WTC11 (cell line): ENCODE measurements around the gene MCF2L2. TPM values are rescaled to one million over a fixed set of nuclear protein-coding genes. Genes with fewer than 3 reads are reported as not detected.

Experiments
- ATAC-seq: fragments of 200-7000 bp; cut with Tn5 transposase; 2 replicates; pipeline ENCODE4 v1.10.0; 2021; ENCODE audit warnings: mild to moderate bottlenecking, moderate library complexity
- CTCF ChIA-PET: fragments of 300-600 bp; sonication (Branson Sonifier 250); formaldehyde crosslinking; loops from one replicate; lab custom pipeline; 2021; ENCODE audit warnings: antibody characterized with exemption; lab: Charles Lee
- POLR2A ChIA-PET: fragments of 350-600 bp; sonication (Branson Sonifier 250); formaldehyde crosslinking; loops from one replicate; lab custom pipeline; 2021; ENCODE audit warnings: antibody characterized with exemption; lab: Charles Lee
- DNase-seq: peaks from one replicate; pipeline ENCODE4 v3.0.0; 2021; ENCODE audit warnings: low spot score
- H3K27ac Mint-ChIP-seq: 2 replicates; pipeline ENCODE4 v1.8.0; 2021; ENCODE audit warnings: mixed read lengths
- H3K27me3 Mint-ChIP-seq: 2 replicates; pipeline ENCODE4 v1.8.0; 2021; ENCODE audit warnings: low read depth, mild to moderate bottlenecking, moderate library complexity, mixed read lengths
- H3K36me3 Mint-ChIP-seq: 2 replicates; pipeline ENCODE4 v1.8.0; 2021; ENCODE audit warnings: mixed read lengths
- H3K4me1 Mint-ChIP-seq: 2 replicates; pipeline ENCODE4 v1.8.0; 2022; ENCODE audit warnings: mixed read lengths
- H3K4me3 Mint-ChIP-seq: 2 replicates; pipeline ENCODE4 v1.8.0; 2021; ENCODE audit warnings: mild to moderate bottlenecking, moderate library complexity, mixed read lengths
- H3K9me3 Mint-ChIP-seq: 2 replicates; pipeline ENCODE4 v1.8.0; 2021; ENCODE audit warnings: mixed read lengths
- ATF1 ChIP-seq: sonication (generic); formaldehyde crosslinking; IDR thresholded peaks from 2 replicates; pipeline ENCODE4 v1.8.1; 2023; ENCODE audit warnings: mild to moderate bottlenecking, moderate library complexity, missing genetic modification reagents
- ESRRA ChIP-seq: sonication (generic); formaldehyde crosslinking; IDR thresholded peaks from 2 replicates; pipeline ENCODE4 v1.8.1; 2022; ENCODE audit warnings: mild to moderate bottlenecking, missing genetic modification reagents, borderline replicate concordance
- GABPB1 ChIP-seq: sonication (generic); formaldehyde crosslinking; IDR thresholded peaks from 2 replicates; pipeline ENCODE4 v1.8.1; 2023; ENCODE audit warnings: mild to moderate bottlenecking, missing genetic modification reagents
- GTF2I ChIP-seq: fragments of 250-450 bp; sonication (Bioruptor Pico); conservative IDR thresholded peaks from 2 replicates; pipeline ENCODE4 v1.4.0; 2021; ENCODE audit warnings: mild to moderate bottlenecking
- IRF2 ChIP-seq: sonication (generic); formaldehyde crosslinking; IDR thresholded peaks from 2 replicates; pipeline ENCODE4 v1.8.0; 2022; ENCODE audit warnings: low read depth, missing genetic modification reagents, borderline replicate concordance
- JAZF1 ChIP-seq: fragments of 250-450 bp; sonication (Bioruptor Pico); IDR thresholded peaks from 2 replicates; pipeline ENCODE4 v1.9.0; 2021; ENCODE audit warnings: moderate library complexity, mild to moderate bottlenecking, inconsistent platforms
- NR1H2 ChIP-seq: sonication (generic); formaldehyde crosslinking; IDR thresholded peaks from 2 replicates; pipeline ENCODE4 v1.9.0; 2021; ENCODE audit warnings: mild to moderate bottlenecking, moderate library complexity, missing genetic modification reagents
- PRRX2 ChIP-seq: fragments of 250-450 bp; sonication (Bioruptor Pico); IDR thresholded peaks from 2 replicates; pipeline ENCODE4 v1.8.0; 2021; ENCODE audit warnings: mild to moderate bottlenecking
- RELA ChIP-seq: sonication (generic); formaldehyde crosslinking; IDR thresholded peaks from 2 replicates; pipeline ENCODE4 v1.8.1; 2022; ENCODE audit warnings: missing genetic modification reagents, mild to moderate bottlenecking, borderline replicate concordance
- TEAD4 ChIP-seq: sonication (generic); formaldehyde crosslinking; IDR thresholded peaks from 2 replicates; pipeline ENCODE4 v1.8.0; 2022; ENCODE audit warnings: mild to moderate bottlenecking, missing genetic modification reagents
- ZBTB21 ChIP-seq: sonication (generic); formaldehyde crosslinking; IDR thresholded peaks from 2 replicates; pipeline ENCODE4 v1.8.1; 2023; ENCODE audit warnings: mild to moderate bottlenecking, missing genetic modification reagents, borderline replicate concordance
- ZNF121 ChIP-seq: sonication (generic); formaldehyde crosslinking; IDR thresholded peaks from 2 replicates; pipeline ENCODE4 v1.8.0; 2023; ENCODE audit warnings: missing genetic modification reagents
- ZNF219 ChIP-seq: sonication (generic); formaldehyde crosslinking; IDR thresholded peaks from 2 replicates; pipeline ENCODE4 v1.8.0; 2023; ENCODE audit warnings: missing genetic modification reagents, mild to moderate bottlenecking, borderline replicate concordance
- ZNF263 ChIP-seq: sonication (generic); formaldehyde crosslinking; IDR thresholded peaks from 2 replicates; pipeline ENCODE4 v1.8.1; 2022; ENCODE audit warnings: low read depth, mild to moderate bottlenecking, moderate library complexity, missing genetic modification reagents
- ZNF416 ChIP-seq: fragments of 250-450 bp; sonication (Bioruptor Pico); IDR thresholded peaks from 2 replicates; pipeline ENCODE4 v1.9.0; 2021; ENCODE audit warnings: mild to moderate bottlenecking, inconsistent platforms
- ZNF671 ChIP-seq: fragments of 250-450 bp; sonication (Bioruptor Pico); IDR thresholded peaks from 2 replicates; pipeline ENCODE4 v1.8.0; 2021; ENCODE audit warnings: mild to moderate bottlenecking
- total RNA-seq: library from RNA; stranded (reverse); gene quantifications from 3 replicates; pipeline ENCODE4 v1.2.3, GENCODE V29; 2021
- TF ChIP-seq, protein P1 (sequence below): sonication (generic); formaldehyde crosslinking; IDR thresholded peaks from 2 replicates; pipeline ENCODE4 v1.8.1; 2023; ENCODE audit warnings: mild to moderate bottlenecking, moderate library complexity, missing genetic modification reagents
- TF ChIP-seq, protein P2 (sequence below): sonication (generic); formaldehyde crosslinking; IDR thresholded peaks from 2 replicates; pipeline ENCODE4 v1.8.1; 2023; ENCODE audit warnings: mild to moderate bottlenecking, missing genetic modification reagents, moderate library complexity
- TF ChIP-seq, protein P3 (sequence below): fragments of 250-450 bp; sonication (Bioruptor Pico); IDR thresholded peaks from 2 replicates; pipeline ENCODE4 v1.9.0; 2021; ENCODE audit warnings: mild to moderate bottlenecking
- TF ChIP-seq, protein P4 (sequence below): sonication (generic); formaldehyde crosslinking; conservative IDR thresholded peaks from 2 replicates; pipeline ENCODE4 v1.8.1; 2022; ENCODE audit warnings: mild to moderate bottlenecking, missing genetic modification reagents
- TF ChIP-seq, protein P5 (sequence below): sonication (generic); formaldehyde crosslinking; conservative IDR thresholded peaks from 2 replicates; pipeline ENCODE4 v1.8.1; 2023; ENCODE audit warnings: mild to moderate bottlenecking, low read depth, missing genetic modification reagents, moderate library complexity

The MCF2L2 gene
- total RNA-seq, 1 experiment from 2014 or later: 7.5 TPM

DNA sequence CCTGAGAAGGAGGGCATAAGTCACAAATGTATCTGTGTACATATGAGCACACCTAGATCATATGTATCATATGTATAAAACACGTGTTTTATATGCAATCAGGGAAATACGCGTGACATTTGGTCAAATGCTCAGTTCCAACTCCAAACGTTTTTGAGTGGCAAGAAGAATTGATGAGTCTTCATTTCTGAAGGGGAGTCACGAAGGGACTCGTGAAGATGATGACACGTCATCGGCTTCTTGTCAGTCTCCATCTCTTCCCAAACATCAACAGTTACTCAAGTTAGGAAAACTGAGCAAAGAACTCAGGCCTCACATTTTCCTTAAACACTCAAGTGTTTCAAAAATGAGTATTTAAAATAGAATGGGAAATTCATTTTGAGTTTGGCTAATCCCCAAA, 95.9 kb downstream of the MCF2L2 start:
- Mint-ChIP-seq H3K4me3 (no peak overlapping the region), H3K4me1 (peaks cover 34% of the 10 kb centered on the region), H3K27ac (no peak overlapping the region), H3K27me3 (no peaks in the 10 kb centered on the region)
- POLR2A ChIA-PET: no interaction called here
- CTCF ChIA-PET: no interaction called here
- no peak for DNase-seq
- TF ChIP-seq ESRRA (CRISPR knock-in tag): no peak
- TF ChIP-seq ZNF121: no peak
- TF ChIP-seq RELA (CRISPR knock-in tag): no peak
- TF ChIP-seq, all 79 proteins: peak for 0
- no peaks in the 10 kb centered on the region for H3K9me3 Mint-ChIP-seq
- no peak for ATAC-seq
- H3K36me3 Mint-ChIP-seq: no peaks in the 10 kb centered on the region

DNA sequence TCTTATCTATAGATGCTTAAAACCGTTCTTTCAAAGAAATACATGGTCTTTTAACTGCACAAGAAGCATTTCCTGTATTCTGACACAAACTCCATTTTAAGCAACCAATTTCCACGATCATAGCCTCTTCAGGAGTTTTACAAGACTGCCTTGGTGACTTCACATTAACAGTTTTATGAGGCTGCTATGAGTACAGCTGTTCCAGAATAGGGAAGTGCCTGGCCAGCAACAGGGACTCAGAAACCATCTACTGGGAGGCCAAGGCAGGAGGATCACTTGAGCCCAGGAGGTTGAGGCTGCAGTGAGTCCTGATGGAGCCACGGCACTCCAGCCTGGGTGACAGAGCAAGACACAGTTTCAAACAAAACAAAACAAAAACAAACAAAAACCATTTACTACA, 96.9 kb downstream of the MCF2L2 start:
- Mint-ChIP-seq H3K4me3 (peak overlapping the region; percentile 10; the same call in 1 of the 2 replicates), H3K27me3 (no peaks in the 10 kb centered on the region), H3K4me1 (peaks cover 37% of the 10 kb centered on the region), H3K27ac (peak overlapping the region; percentile 35; the same call in 1 of the 2 replicates), H3K9me3 (no peaks in the 10 kb centered on the region), H3K36me3 (no peaks in the 10 kb centered on the region)
- no peak for ATAC-seq
- DNase-seq: no peak
- ChIA-PET CTCF (interaction anchor here (0.6 kb wide), 1 partner anchor 198 kb away, joined by 3 read pairs; no protein-coding TSS in a partner anchor), POLR2A (no interaction called here)
- no peak for TF ChIP-seq ZNF416 (CRISPR knock-in tag)
- TF ChIP-seq ZNF671 (CRISPR knock-in tag): no peak
- no peak for TF ChIP-seq ZNF219 (CRISPR knock-in tag)
- no peak for TF ChIP-seq ZBTB21 (CRISPR knock-in tag)
- TF ChIP-seq TEAD4 (CRISPR knock-in tag): no peak
- no peak for TF ChIP-seq JAZF1 (CRISPR knock-in tag)
- TF ChIP-seq GABPB1: no peak
- TF ChIP-seq, protein P1, sequence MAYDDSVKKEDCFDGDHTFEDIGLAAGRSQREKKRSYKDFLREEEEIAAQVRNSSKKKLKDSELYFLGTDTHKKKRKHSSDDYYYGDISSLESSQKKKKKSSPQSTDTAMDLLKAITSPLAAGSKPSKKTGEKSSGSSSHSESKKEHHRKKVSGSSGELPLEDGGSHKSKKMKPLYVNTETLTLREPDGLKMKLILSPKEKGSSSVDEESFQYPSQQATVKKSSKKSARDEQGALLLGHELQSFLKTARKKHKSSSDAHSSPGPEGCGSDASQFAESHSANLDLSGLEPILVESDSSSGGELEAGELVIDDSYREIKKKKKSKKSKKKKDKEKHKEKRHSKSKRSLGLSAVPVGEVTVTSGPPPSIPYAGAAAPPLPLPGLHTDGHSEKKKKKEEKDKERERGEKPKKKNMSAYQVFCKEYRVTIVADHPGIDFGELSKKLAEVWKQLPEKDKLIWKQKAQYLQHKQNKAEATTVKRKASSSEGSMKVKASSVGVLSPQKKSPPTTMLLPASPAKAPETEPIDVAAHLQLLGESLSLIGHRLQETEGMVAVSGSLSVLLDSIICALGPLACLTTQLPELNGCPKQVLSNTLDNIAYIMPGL (CRISPR knock-in tag): no peak
- TF ChIP-seq, protein P2, sequence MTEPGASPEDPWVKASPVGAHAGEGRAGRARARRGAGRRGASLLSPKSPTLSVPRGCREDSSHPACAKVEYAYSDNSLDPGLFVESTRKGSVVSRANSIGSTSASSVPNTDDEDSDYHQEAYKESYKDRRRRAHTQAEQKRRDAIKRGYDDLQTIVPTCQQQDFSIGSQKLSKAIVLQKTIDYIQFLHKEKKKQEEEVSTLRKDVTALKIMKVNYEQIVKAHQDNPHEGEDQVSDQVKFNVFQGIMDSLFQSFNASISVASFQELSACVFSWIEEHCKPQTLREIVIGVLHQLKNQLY (CRISPR knock-in tag): no peak
- TF ChIP-seq ATF1 (CRISPR knock-in tag): no peak
- TF ChIP-seq NR1H2: no peak
- TF ChIP-seq IRF2 (CRISPR knock-in tag): no peak
- TF ChIP-seq, protein P3, sequence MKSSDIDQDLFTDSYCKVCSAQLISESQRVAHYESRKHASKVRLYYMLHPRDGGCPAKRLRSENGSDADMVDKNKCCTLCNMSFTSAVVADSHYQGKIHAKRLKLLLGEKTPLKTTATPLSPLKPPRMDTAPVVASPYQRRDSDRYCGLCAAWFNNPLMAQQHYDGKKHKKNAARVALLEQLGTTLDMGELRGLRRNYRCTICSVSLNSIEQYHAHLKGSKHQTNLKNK (CRISPR knock-in tag): no peak
- TF ChIP-seq GTF2I: no peak
- TF ChIP-seq PRRX2: no peak
- TF ChIP-seq RELA (CRISPR knock-in tag): no peak
- TF ChIP-seq, protein P4, sequence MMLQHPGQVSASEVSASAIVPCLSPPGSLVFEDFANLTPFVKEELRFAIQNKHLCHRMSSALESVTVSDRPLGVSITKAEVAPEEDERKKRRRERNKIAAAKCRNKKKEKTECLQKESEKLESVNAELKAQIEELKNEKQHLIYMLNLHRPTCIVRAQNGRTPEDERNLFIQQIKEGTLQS: no peak
- no peak for TF ChIP-seq ZNF263
- TF ChIP-seq, protein P5, sequence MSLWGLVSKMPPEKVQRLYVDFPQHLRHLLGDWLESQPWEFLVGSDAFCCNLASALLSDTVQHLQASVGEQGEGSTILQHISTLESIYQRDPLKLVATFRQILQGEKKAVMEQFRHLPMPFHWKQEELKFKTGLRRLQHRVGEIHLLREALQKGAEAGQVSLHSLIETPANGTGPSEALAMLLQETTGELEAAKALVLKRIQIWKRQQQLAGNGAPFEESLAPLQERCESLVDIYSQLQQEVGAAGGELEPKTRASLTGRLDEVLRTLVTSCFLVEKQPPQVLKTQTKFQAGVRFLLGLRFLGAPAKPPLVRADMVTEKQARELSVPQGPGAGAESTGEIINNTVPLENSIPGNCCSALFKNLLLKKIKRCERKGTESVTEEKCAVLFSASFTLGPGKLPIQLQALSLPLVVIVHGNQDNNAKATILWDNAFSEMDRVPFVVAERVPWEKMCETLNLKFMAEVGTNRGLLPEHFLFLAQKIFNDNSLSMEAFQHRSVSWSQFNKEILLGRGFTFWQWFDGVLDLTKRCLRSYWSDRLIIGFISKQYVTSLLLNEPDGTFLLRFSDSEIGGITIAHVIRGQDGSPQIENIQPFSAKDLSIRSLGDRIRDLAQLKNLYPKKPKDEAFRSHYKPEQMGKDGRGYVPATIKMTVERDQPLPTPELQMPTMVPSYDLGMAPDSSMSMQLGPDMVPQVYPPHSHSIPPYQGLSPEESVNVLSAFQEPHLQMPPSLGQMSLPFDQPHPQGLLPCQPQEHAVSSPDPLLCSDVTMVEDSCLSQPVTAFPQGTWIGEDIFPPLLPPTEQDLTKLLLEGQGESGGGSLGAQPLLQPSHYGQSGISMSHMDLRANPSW (CRISPR knock-in tag): no peak
